Measurements from ENCODE around the gene COMMD9. TPM values are rescaled to one million over a fixed set of nuclear protein-coding genes. Genes with fewer than 3 reads are reported as not detected.

Gene COMMD9
- total and polyA plus RNA-seq, 2 of the 8 experiments (the other 6 are each of a cell fraction or from before 2014, with no cell fraction given): 42.5 to 49.1 TPM

- H3K36me3 ChIP-seq (ENCODE audit: control insufficient read depth in 2 of 4, insufficient read depth in 4 of 4, low read length in 3 of 4): no peaks in the 10 kb centered on the region
- H3K9ac ChIP-seq (replicated peaks in 1 of 4; ENCODE audit: extremely low read depth in 1 of 4, low read depth in 3 of 4, low read length in 3 of 4): no peak overlapping the region
- H3K56ac ChIP-seq (replicated peaks; ENCODE audit: insufficient read length, low read depth, low read length): no peak overlapping the region
- no peaks in the 10 kb centered on the region for H3K27me3 ChIP-seq (replicated peaks in 1 of 4; ENCODE audit: control insufficient read depth in 3 of 4, extremely low read depth in 1 of 4, insufficient read depth in 3 of 4, low read length in 3 of 4)
- no peaks in the 10 kb centered on the region for H3K23me2 ChIP-seq (ENCODE audit: low read depth, low read length)
- no peaks in the 10 kb centered on the region for H3K4me1 ChIP-seq (replicated peaks in 1 of 4; ENCODE audit: control insufficient read depth in 3 of 4, insufficient read depth in 4 of 4, low read length in 3 of 4)
- no peak overlapping the region for H3K14ac ChIP-seq (ENCODE audit: insufficient read length)
- H3K79me2 ChIP-seq (ENCODE audit: control insufficient read depth in 1 of 2, insufficient read depth in 2 of 2, low read length in 2 of 2): no peaks in the 10 kb centered on the region
- H3K9me3 ChIP-seq (ENCODE audit: insufficient read depth in 2 of 2, low read depth in 1 of 2, low read length in 1 of 2): no peaks in the 10 kb centered on the region
- no peak overlapping the region for H2BK20ac ChIP-seq (ENCODE audit: low read length)
- H3K18ac ChIP-seq (ENCODE audit: extremely low read depth, low read length): no peak overlapping the region
- no peak overlapping the region for H4K5ac ChIP-seq (ENCODE audit: insufficient read length, low read depth, low read length)
- no peak overlapping the region for H4K8ac ChIP-seq (ENCODE audit: extremely low read depth, insufficient read depth, low read length)
- no peak overlapping the region for H3K4me2 ChIP-seq (ENCODE audit: insufficient read depth in 1 of 2, low read depth in 2 of 2, low read length in 2 of 2)
- no peak overlapping the region for H3K23ac ChIP-seq (ENCODE audit: insufficient read length)
- no peaks in the 10 kb centered on the region; the same call in 1 of the 2 replicates for H3K79me1 ChIP-seq (ENCODE audit: low read depth, low read length)
- H3K4ac ChIP-seq (replicated peaks; ENCODE audit: insufficient read length, low read depth, low read length): no peak overlapping the region
- POLR2A ChIA-PET (ENCODE audit: partially characterized antibody): no interaction called here
- 89% methylated on average over 4 of the region's 4 CpGs; no CpG with 5 or more reads in 1 of the 2 experiments for WGBS, 2 experiments (ENCODE audit: extremely low coverage in 1 of 2, insufficient coverage in 1 of 2, insufficient read length in 1 of 2, insufficient replicate concordance in 2 of 2, low coverage in 1 of 2, low lambda C conversion rate in 2 of 2, missing lambda C conversion rate in 1 of 2)
- FAIRE-seq (no peak), DNase-seq (ENCODE audit: low read depth in 1 of 2, low spot score in 2 of 2) (no peak)
- no peak overlapping the region for H3K4me3 ChIP-seq (ENCODE audit: extremely low read depth in 1 of 4, insufficient read depth in 2 of 4, low read depth in 3 of 4, low read length in 4 of 4)
- no peak overlapping the region for H3K27ac ChIP-seq (ENCODE audit: low read depth, low read length)
- no peak overlapping the region for H2AK5ac ChIP-seq (ENCODE audit: low read depth, low read length)
- H2BK12ac ChIP-seq (ENCODE audit: low read depth, low read length): no peak overlapping the region
- no peak overlapping the region for H2BK120ac ChIP-seq (replicated peaks; ENCODE audit: low read depth, low read length)
- CTCF ChIA-PET (ENCODE audit: partially characterized antibody): interaction anchor here (1.0 kb wide), 1 partner anchor 836 kb away, joined by 3 read pairs; no protein-coding TSS in a partner anchor
- no peak overlapping the region for H2AFZ ChIP-seq (ENCODE audit: low read length)
- no peak overlapping the region for H2BK5ac ChIP-seq (ENCODE audit: low read depth, low read length)
- H2BK15ac ChIP-seq (ENCODE audit: low read length): no peak overlapping the region
- peaks cover 0 to 2% of the 10 kb centered on the region in 2 experiments for H4K20me1 ChIP-seq (replicated peaks in 1 of 2; ENCODE audit: control insufficient read depth in 1 of 2, insufficient read depth in 2 of 2, low read length in 2 of 2)
- TF ChIP-seq TAF1 (IDR thresholded peaks at IDR 0.05; ENCODE audit: low read depth, low read length) (no peak), RAD21 (IDR thresholded peaks at IDR 0.05 in 1 of 2, conservative IDR thresholded peaks at IDR 0.05 in 1 of 2; ENCODE audit: low read depth in 2 of 2, low read length in 2 of 2) (no peak), BCL11A (IDR thresholded peaks at IDR 0.05; ENCODE audit: low read depth in 2 of 2, low read length in 2 of 2) (no peak), ATF2 (IDR thresholded peaks at IDR 0.05; ENCODE audit: low read length) (no peak), FOSL1 (IDR thresholded peaks at IDR 0.05; ENCODE audit: insufficient read depth, low read depth, low read length) (no peak), KDM5A (IDR thresholded peaks at IDR 0.05; ENCODE audit: low read length) (no peak), PHF8 (conservative IDR thresholded peaks at IDR 0.05; ENCODE audit: low read depth, low read length) (no peak), KDM1A (IDR thresholded peaks at IDR 0.05; ENCODE audit: borderline replicate concordance, low read length) (no peak), SUZ12 (IDR thresholded peaks at IDR 0.05; ENCODE audit: low read length) (no peak), POLR2A (IDR thresholded peaks at IDR 0.05; ENCODE audit: control extremely low read depth in 1 of 2, low read depth in 2 of 2, low read length in 2 of 2) (no peak), CEBPB (IDR thresholded peaks at IDR 0.05; ENCODE audit: low read depth, low read length) (no peak), HDAC6 (IDR thresholded peaks at IDR 0.05; ENCODE audit: low read depth, low read length) (no peak)
- no peak overlapping the region for H4K91ac ChIP-seq (replicated peaks; ENCODE audit: insufficient read length, low read length)
Observed at GRCh38 chr11:36240173-36240572, 49.1 kb downstream of the COMMD9 start.

All from H1 (cell line).